NCI-H82 treated with DMSO at 0.1 percent for 48 hours (cell line): ENCODE results near the gene WDR5B.
"Not testable (repeated sequence)": the region's sequence is repeated elsewhere in the genome, so short reads cannot be mapped to it uniquely, and the experiment has no call there.

ENCODE experiments used
- DNase-seq: peaks from one replicate; lab custom pipeline; 2025; ENCODE audit not compliant: unreplicated experiment; lab: John Stamatoyannopoulos, UW

The WDR5B gene

GRCh38 chr3:122374034-122374433 lies 41.8 kb downstream of the WDR5B start:
- DNase-seq: no peak

- no peak for DNase-seq
Measured at GRCh38 chr3:122366379-122366749, 49.5 kb downstream of the WDR5B start.

GRCh38 chr3:122365582-122366378 lies 50.1 kb downstream of the WDR5B start:
- DNase-seq: not testable (repeated sequence)

GRCh38 chr3:122365073-122365472 lies 50.8 kb downstream of the WDR5B start:
- no peak for DNase-seq

GRCh38 chr3:122364490-122364889 lies 51.4 kb downstream of the WDR5B start:
- DNase-seq: no peak
